ENCODE results near the gene ELMO1. TPM values are rescaled to one million over a fixed set of nuclear protein-coding genes. Genes with fewer than 3 reads are reported as not detected.

Gene ELMO1
- total and polyA plus RNA-seq, 4 donors: 10.1 to 183 (median 34.4) TPM

DNA sequence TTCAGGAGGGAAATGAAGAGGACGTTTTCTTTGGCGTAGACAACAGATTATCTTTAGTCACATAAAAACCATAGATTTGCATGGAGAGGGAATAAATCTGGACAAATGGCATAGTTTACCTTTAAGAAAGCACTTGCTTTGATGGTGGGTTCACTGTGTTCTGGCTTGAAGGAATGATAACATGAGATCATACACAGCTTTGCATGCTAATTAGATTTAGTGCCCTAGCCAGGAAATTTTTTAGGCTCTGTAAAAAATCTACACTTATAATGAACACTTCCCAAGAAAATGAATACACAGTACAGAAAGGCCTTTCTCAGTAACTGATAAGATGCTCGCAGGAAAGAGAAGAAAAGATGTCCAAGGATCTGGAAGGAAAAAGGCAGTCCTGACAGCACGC, 506.1 kb downstream of the ELMO1 start:
- TF ChIP-seq, protein P1, sequence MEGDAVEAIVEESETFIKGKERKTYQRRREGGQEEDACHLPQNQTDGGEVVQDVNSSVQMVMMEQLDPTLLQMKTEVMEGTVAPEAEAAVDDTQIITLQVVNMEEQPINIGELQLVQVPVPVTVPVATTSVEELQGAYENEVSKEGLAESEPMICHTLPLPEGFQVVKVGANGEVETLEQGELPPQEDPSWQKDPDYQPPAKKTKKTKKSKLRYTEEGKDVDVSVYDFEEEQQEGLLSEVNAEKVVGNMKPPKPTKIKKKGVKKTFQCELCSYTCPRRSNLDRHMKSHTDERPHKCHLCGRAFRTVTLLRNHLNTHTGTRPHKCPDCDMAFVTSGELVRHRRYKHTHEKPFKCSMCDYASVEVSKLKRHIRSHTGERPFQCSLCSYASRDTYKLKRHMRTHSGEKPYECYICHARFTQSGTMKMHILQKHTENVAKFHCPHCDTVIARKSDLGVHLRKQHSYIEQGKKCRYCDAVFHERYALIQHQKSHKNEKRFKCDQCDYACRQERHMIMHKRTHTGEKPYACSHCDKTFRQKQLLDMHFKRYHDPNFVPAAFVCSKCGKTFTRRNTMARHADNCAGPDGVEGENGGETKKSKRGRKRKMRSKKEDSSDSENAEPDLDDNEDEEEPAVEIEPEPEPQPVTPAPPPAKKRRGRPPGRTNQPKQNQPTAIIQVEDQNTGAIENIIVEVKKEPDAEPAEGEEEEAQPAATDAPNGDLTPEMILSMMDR (IDR thresholded peaks at IDR 0.05; ENCODE audit: control extremely low read depth, extremely low read depth): no peak
- no peak overlapping the region for H3K4me3 ChIP-seq
- no peak for DNase-seq
- no peak overlapping the region for H3K27ac ChIP-seq (ENCODE audit: low read depth in 1 of 2, low read length in 1 of 2)
- H3K9me3 ChIP-seq (ENCODE audit: control insufficient read depth in 4 of 4, insufficient read depth in 3 of 4, low read length in 3 of 4): peaks cover 0 to 21% (median 11%) of the 10 kb centered on the region in 4 donors
- no peaks in the 10 kb centered on the region for H3K36me3 ChIP-seq (ENCODE audit: control insufficient read depth in 4 of 4, insufficient read depth in 4 of 4, low read length in 4 of 4)
- H3K9ac ChIP-seq (ENCODE audit: insufficient read depth in 1 of 2, low read length in 2 of 2): no peak overlapping the region
- H3K27me3 ChIP-seq (ENCODE audit: control insufficient read depth in 3 of 3, insufficient read depth in 3 of 3, low read length in 2 of 3): no peaks in the 10 kb centered on the region
- WGBS, 2 donors: 82 to 93% methylated on average over 4 of the region's 4 CpGs
- no peak for ATAC-seq (ENCODE audit: insufficient read depth, low FRiP score)
- H3K4me1 ChIP-seq (ENCODE audit: control insufficient read depth in 5 of 5, insufficient read depth in 5 of 5, low read length in 5 of 5): peaks cover 0 to 5% (median 0%) of the 10 kb centered on the region in 5 donors

DNA sequence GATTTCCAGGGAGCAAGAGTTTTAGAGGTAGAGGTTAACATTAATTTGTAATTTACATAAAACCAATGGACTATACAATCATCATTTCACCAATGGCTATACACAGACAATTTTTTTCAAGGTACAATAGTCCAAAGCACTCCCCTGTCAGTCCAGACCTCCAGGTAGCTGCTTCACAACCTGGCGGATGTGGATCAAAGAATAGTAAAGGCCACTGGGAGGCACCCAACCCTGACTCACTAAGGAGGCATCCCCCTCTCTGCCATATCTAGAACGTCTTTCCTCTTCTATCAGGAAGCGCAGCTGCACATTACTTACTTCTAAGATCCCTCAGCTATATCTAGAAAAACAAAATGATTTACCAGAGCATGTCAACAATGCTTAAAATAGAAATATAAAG, 506.6 kb downstream of the ELMO1 start:
- H3K4me1 ChIP-seq (ENCODE audit: control insufficient read depth in 5 of 5, insufficient read depth in 5 of 5, low read length in 5 of 5): peaks cover 0 to 5% (median 0%) of the 10 kb centered on the region in 5 donors
- H3K4me3 ChIP-seq: no peak overlapping the region
- TF ChIP-seq, protein P1 (IDR thresholded peaks at IDR 0.05; ENCODE audit: control extremely low read depth, extremely low read depth): no peak
- ATAC-seq (ENCODE audit: insufficient read depth, low FRiP score) (no peak), DNase-seq (no peak)
- no peak overlapping the region for H3K27ac ChIP-seq (ENCODE audit: low read depth in 1 of 2, low read length in 1 of 2)
- H3K27me3 ChIP-seq (ENCODE audit: control insufficient read depth in 3 of 3, insufficient read depth in 3 of 3, low read length in 2 of 3): no peaks in the 10 kb centered on the region
- peaks cover 0 to 26% (median 15%) of the 10 kb centered on the region in 4 donors for H3K9me3 ChIP-seq (ENCODE audit: control insufficient read depth in 4 of 4, insufficient read depth in 3 of 4, low read length in 3 of 4)
- WGBS, 2 donors: 88 to 98% methylated on average over 3 of the region's 3 CpGs
- H3K9ac ChIP-seq (ENCODE audit: insufficient read depth in 1 of 2, low read length in 2 of 2): no peak overlapping the region
- H3K36me3 ChIP-seq (ENCODE audit: control insufficient read depth in 4 of 4, insufficient read depth in 4 of 4, low read length in 4 of 4): no peaks in the 10 kb centered on the region

GRCh38 chr7:36941359-36941758, 507.3 kb downstream of the ELMO1 start:
- H3K9me3 ChIP-seq (ENCODE audit: control insufficient read depth in 4 of 4, insufficient read depth in 3 of 4, low read length in 3 of 4): peaks cover 0 to 32% (median 17%) of the 10 kb centered on the region in 4 donors
- TF ChIP-seq, protein P1 (IDR thresholded peaks at IDR 0.05; ENCODE audit: control extremely low read depth, extremely low read depth): no peak
- WGBS, 2 donors: 57 to 95% methylated on average over 1 of the region's 1 CpG

GRCh38 chr7:36939816-36940215, 508.8 kb downstream of the ELMO1 start:
- H3K9ac ChIP-seq (ENCODE audit: insufficient read depth in 1 of 2, low read length in 2 of 2): no peak overlapping the region
- no peak for ATAC-seq (ENCODE audit: insufficient read depth, low FRiP score)
- no peak overlapping the region for H3K4me3 ChIP-seq
- DNase-seq: no peak
- H3K36me3 ChIP-seq (ENCODE audit: control insufficient read depth in 4 of 4, insufficient read depth in 4 of 4, low read length in 4 of 4): no peaks in the 10 kb centered on the region
- WGBS, 2 donors: 82 to 92% methylated on average over 4 of the region's 4 CpGs
- H3K27ac ChIP-seq (ENCODE audit: low read depth in 1 of 2, low read length in 1 of 2): no peak overlapping the region
- TF ChIP-seq, protein P1 (IDR thresholded peaks at IDR 0.05; ENCODE audit: control extremely low read depth, extremely low read depth): no peak
- peaks cover 0 to 1% (median 0%) of the 10 kb centered on the region in 5 donors for H3K4me1 ChIP-seq (ENCODE audit: control insufficient read depth in 5 of 5, insufficient read depth in 5 of 5, low read length in 5 of 5)
- H3K9me3 ChIP-seq (ENCODE audit: control insufficient read depth in 4 of 4, insufficient read depth in 3 of 4, low read length in 3 of 4): peaks cover 0 to 32% (median 20%) of the 10 kb centered on the region in 4 donors
- H3K27me3 ChIP-seq (ENCODE audit: control insufficient read depth in 3 of 3, insufficient read depth in 3 of 3, low read length in 2 of 3): no peaks in the 10 kb centered on the region

More at GRCh38 chr7:36941359-36941758, 507.3 kb downstream of the ELMO1 start:
- DNase-seq (no peak), ATAC-seq (ENCODE audit: insufficient read depth, low FRiP score) (no peak)
- Histone ChIP-seq H3K4me1 (ENCODE audit: control insufficient read depth in 5 of 5, insufficient read depth in 5 of 5, low read length in 5 of 5) (peaks cover 0 to 5% (median 0%) of the 10 kb centered on the region in 5 donors), H3K27ac (ENCODE audit: low read depth in 1 of 2, low read length in 1 of 2) (no peak overlapping the region), H3K27me3 (ENCODE audit: control insufficient read depth in 3 of 3, insufficient read depth in 3 of 3, low read length in 2 of 3) (no peaks in the 10 kb centered on the region), H3K9ac (ENCODE audit: insufficient read depth in 1 of 2, low read length in 2 of 2) (no peak overlapping the region), H3K36me3 (ENCODE audit: control insufficient read depth in 4 of 4, insufficient read depth in 4 of 4, low read length in 4 of 4) (no peaks in the 10 kb centered on the region), H3K4me3 (no peak overlapping the region)

All from lung (tissue), 12 donors.